HepG2 (cell line): ENCODE measurements around the gene CTIF. TPM values are rescaled to one million over a fixed set of nuclear protein-coding genes. Genes with fewer than 3 reads are reported as not detected.

ENCODE experiments used
- ATAC-seq: fragments of 200-7000 bp; cut with Tn5 transposase; 3 replicates; pipeline ENCODE4 v1.9.1; 2020; ENCODE audit warnings: mild to moderate bottlenecking, moderate library complexity
- BruUV-seq: library from RNA; stranded (reverse); fragments of 400-500 nt; replicated peaks from 2 replicates; lab custom pipeline; 2021; lab: Mats Ljungman, UMichigan
- CTCF ChIA-PET: fragments of 300-600 bp; formaldehyde crosslinking; extraction: SDS; loops from one replicate; lab custom pipeline; 2021; ENCODE audit warnings: low total read pairs, inconsistent platforms, low intra/inter-chr PET ratio; lab: Yijun Ruan, JAX
- POLR2A ChIA-PET: fragments of 350-600 bp; sonication (Branson Sonifier 250); formaldehyde crosslinking; loops from one replicate; lab custom pipeline; 2020; ENCODE audit warnings: antibody characterized with exemption, inconsistent platforms; lab: Yijun Ruan, JAX
- DNase-seq: peaks from one replicate; pipeline ENCODE4 v3.0.0-alpha.2; 2015; ENCODE audit warnings: low spot score
- FAIRE-seq: peaks from 3 replicates; lab custom pipeline; 2011; peaks lifted over from hg19 to GRCh38; lab: Jason Lieb, UNC
- H2AFZ ChIP-seq: one replicate; pipeline ENCODE4 v1.6.1; 2011; ENCODE audit warnings: low read length, inconsistent platforms
- H3K27ac ChIP-seq: fragments of 300-600 bp; 3 replicates; pipeline ENCODE4 v1.8.0; 2011; ENCODE audit warnings: mixed run types, mild to moderate bottlenecking, mixed read lengths, low read length, inconsistent platforms; ENCODE audit not compliant: insufficient read depth; ENCODE audit errors: extremely low read length
- H3K27me3 ChIP-seq, 2 experiments: fragments of 200-600 bp in 1 of 2; 2 replicates in 1 of 2; 3 replicates in 1 of 2; pipeline versions ENCODE4 v1.6.0 to v1.8.0; 2011; ENCODE audit warnings: low read length in 2 of 2, mild to moderate bottlenecking in 2 of 2, moderate library complexity in 2 of 2, inconsistent platforms in 1 of 2; ENCODE audit not compliant: insufficient read depth in 2 of 2, control insufficient read depth in 1 of 2
- H3K36me3 ChIP-seq, 2 experiments: fragments of 200-600 bp in 1 of 2; replicated peaks in 1 of 2; 2 replicates in 1 of 2; 3 replicates in 1 of 2; pipeline versions ENCODE4 v1.5.1 to v1.8.0; 2011; ENCODE audit warnings: low read length in 2 of 2, inconsistent platforms in 1 of 2; ENCODE audit not compliant: insufficient read depth in 2 of 2, control insufficient read depth in 1 of 2
- H3K4me1 ChIP-seq: 2 replicates; pipeline ENCODE4 v1.5.1; 2012; ENCODE audit warnings: low read length, inconsistent platforms; ENCODE audit not compliant: insufficient read depth
- H3K4me2 ChIP-seq: 2 replicates; pipeline ENCODE4 v1.6.0; 2011; ENCODE audit warnings: low read depth, low read length, inconsistent platforms
- H3K4me3 ChIP-seq, 3 experiments: fragments of 200-600 bp in 1 of 3; sonication (generic), shearing (Covaris generic) in 1 of 3; replicated peaks in 1 of 3; 2 replicates each; pipeline ENCODE4 v1.5.1; 2011 to 2016; ENCODE audit warnings: low read length in 3 of 3, inconsistent platforms in 2 of 3, low read depth in 2 of 3, mild to moderate bottlenecking in 2 of 3, control low read depth in 1 of 3, mixed read lengths in 1 of 3; ENCODE audit not compliant: insufficient read depth in 1 of 3
- H3K79me2 ChIP-seq: one replicate; pipeline ENCODE4 v1.6.1; 2011; ENCODE audit warnings: low read length, inconsistent platforms; ENCODE audit not compliant: insufficient read depth
- H3K9ac ChIP-seq: 2 replicates; pipeline ENCODE4 v1.6.0; 2011; ENCODE audit warnings: mild to moderate bottlenecking, low read depth, low read length, inconsistent platforms; ENCODE audit not compliant: insufficient read depth
- H3K9me3 ChIP-seq: 2 replicates; pipeline ENCODE4 v1.5.1; 2012; ENCODE audit warnings: mild to moderate bottlenecking, low read length
- H4K20me1 ChIP-seq: 2 replicates; pipeline ENCODE4 v1.6.0; 2011; ENCODE audit warnings: inconsistent platforms, mild to moderate bottlenecking, low read length, moderate library complexity; ENCODE audit not compliant: insufficient read depth
- ARID3A ChIP-seq: IDR thresholded peaks from 2 replicates; pipeline ENCODE4 v1.6.1; 2012; ENCODE audit warnings: low read depth, low read length, improper control_type of control experiment
- NFAT5 ChIP-seq: sonication (generic); formaldehyde crosslinking; IDR thresholded peaks from 2 replicates; pipeline ENCODE4 v1.4.0; 2020; ENCODE audit warnings: missing genetic modification reagents
- PBX2 ChIP-seq: IDR thresholded peaks from 2 replicates; pipeline ENCODE4 v1.6.1; 2016; ENCODE audit warnings: control low read depth
- POGK ChIP-seq: sonication (generic); formaldehyde crosslinking; conservative IDR thresholded peaks from 2 replicates; pipeline ENCODE4 v1.8.0; 2022; ENCODE audit warnings: mild to moderate bottlenecking, moderate library complexity, missing genetic modification reagents
- ZNF34 ChIP-seq: sonication (generic); formaldehyde crosslinking; IDR thresholded peaks from 2 replicates; pipeline ENCODE4 v1.4.0; 2020; ENCODE audit warnings: mild to moderate bottlenecking, missing genetic modification reagents, borderline replicate concordance
- ZNF761 ChIP-seq: sonication (generic); formaldehyde crosslinking; conservative IDR thresholded peaks from 2 replicates; pipeline ENCODE4 v1.4.0; 2020; ENCODE audit warnings: mild to moderate bottlenecking, missing genetic modification reagents
- WGBS: methylation state at CpG from one replicate; pipeline ENCODE4 v1.1.6; 2017; ENCODE audit warnings: low lambda C conversion rate; 5-methylcytosine and 5-hydroxymethylcytosine counted together
- in situ Hi-C: cut with HindIII; loops from 2 replicates; pipeline ENCODE4 v1.10.0; 2017; ENCODE audit warnings: low pct_unique_long_range_greater_than_20kb; ENCODE audit not compliant: extremely low pct_ligation_motif_present
- intact Hi-C: fragments of 100-400 bp; cut with micrococcal nuclease; formaldehyde crosslinking; loops from one replicate; pipeline ENCODE4 v1.10.0; 2022; ENCODE audit not compliant: unreplicated experiment
- polyA plus RNA-seq, 8 experiments: library from polyadenylated mRNA; depleted of rRNA in 3 of 8; stranded (reverse) in 7 of 8; unstranded in 1 of 8; fragments of >200 nt; fragmentation: Illumina TruSeq in 4 of 8; extraction: Trizol in 4 of 8; gene quantifications; 2 replicates each; pipeline versions ENCODE4 v1.2.1 to v1.2.3, GENCODE V29; 2011 to 2016; ENCODE audit warnings: low read depth in 4 of 8, missing spikeins in 1 of 8, mixed read lengths in 1 of 8; ENCODE audit not compliant: insufficient read depth in 1 of 8
- total RNA-seq, 5 experiments: library from RNA; depleted of rRNA; stranded (reverse); fragments of >200 nt; fragmentation: Illumina TruSeq; extraction: Trizol; gene quantifications; 2 replicates each; pipeline ENCODE4 v1.2.3, GENCODE V29; 2016; ENCODE audit warnings: low read depth in 1 of 5

The CTIF gene
- total and polyA plus RNA-seq, 2 of the 13 experiments (the other 11 are each of a cell fraction or from before 2014, with no cell fraction given), result 18.2 to 28.0 TPM

- Histone ChIP-seq H3K9me3 (no peaks in the 10 kb centered on the region), H3K4me2 (no peak overlapping the region), H3K27ac (no peak overlapping the region), H4K20me1 (no peaks in the 10 kb centered on the region; the same call in 1 of the 2 replicates), H2AFZ (no peak overlapping the region), H3K27me3 (no peaks in the 10 kb centered on the region), H3K4me1 (peaks cover 33% of the 10 kb centered on the region), H3K9ac (no peak overlapping the region), H3K79me2 (no peaks in the 10 kb centered on the region), H3K4me3 (no peak overlapping the region), H3K36me3 (peaks cover 3 to 24% of the 10 kb centered on the region in 2 experiments; a peak in 3 of 5 replicates)
- DNase-seq (no peak), FAIRE-seq (no peak), ATAC-seq (no peak)
- BruUV-seq, result no TSS peak
- 95% methylated on average over 10 of the region's 12 CpGs for WGBS
- intact Hi-C loops (no loop called here), in situ Hi-C loops (no loop called here)
- ChIA-PET POLR2A (no interaction called here), CTCF (no interaction called here)
- no peak for TF ChIP-seq ZNF34
- TF ChIP-seq POGK, result no peak
- no peak for TF ChIP-seq ARID3A
- no peak for TF ChIP-seq PBX2 (CRISPR knock-in tag)
- TF ChIP-seq ZNF761, result no peak
- TF ChIP-seq NFAT5 (CRISPR knock-in tag), result no peak
Observed at GRCh38 chr18:48775372-48776155, 236.7 kb downstream of the CTIF start.
